Measurements from ENCODE around the gene PFKP.

Gene PFKP

GRCh38 chr10:3091921-3092320 lies 24.6 kb downstream of the PFKP start:
- TF ChIP-seq ZNF274 (IDR thresholded peaks at IDR 0.05; ENCODE audit: low read depth, low read length), result no peak
- H3K4me3 ChIP-seq (ENCODE audit: low read length), result no peak overlapping the region

- H3K4me3 ChIP-seq (ENCODE audit: low read length), result no peak overlapping the region
- TF ChIP-seq ZNF274 (IDR thresholded peaks at IDR 0.05; ENCODE audit: low read depth, low read length), result no peak
Measured at GRCh38 chr10:3093996-3094395, 26.6 kb downstream of the PFKP start.

GRCh38 chr10:3094609-3095036 lies 27.3 kb downstream of the PFKP start:
- TF ChIP-seq ZNF274 (IDR thresholded peaks at IDR 0.05; ENCODE audit: low read depth, low read length), result no peak
- no peak overlapping the region for H3K4me3 ChIP-seq (ENCODE audit: low read length)

GRCh38 chr10:3095373-3096139 lies 28.2 kb downstream of the PFKP start:
- TF ChIP-seq ZNF274 (IDR thresholded peaks at IDR 0.05; ENCODE audit: low read depth, low read length), result no peak
- H3K4me3 ChIP-seq (ENCODE audit: low read length), result no peak overlapping the region

GRCh38 chr10:3096149-3096548 lies 28.8 kb downstream of the PFKP start:
- H3K4me3 ChIP-seq (ENCODE audit: low read length), result no peak overlapping the region
- no peak for TF ChIP-seq ZNF274 (IDR thresholded peaks at IDR 0.05; ENCODE audit: low read depth, low read length)

GRCh38 chr10:3097160-3097559 lies 29.8 kb downstream of the PFKP start:
- TF ChIP-seq ZNF274 (IDR thresholded peaks at IDR 0.05; ENCODE audit: low read depth, low read length), result no peak
- no peak overlapping the region for H3K4me3 ChIP-seq (ENCODE audit: low read length)

- TF ChIP-seq ZNF274 (IDR thresholded peaks at IDR 0.05; ENCODE audit: low read depth, low read length), result no peak
- H3K4me3 ChIP-seq (ENCODE audit: low read length), result no peak overlapping the region
Measured at GRCh38 chr10:3098689-3099088, 31.3 kb downstream of the PFKP start.

- H3K4me3 ChIP-seq (ENCODE audit: low read length), result no peak overlapping the region
- TF ChIP-seq ZNF274 (IDR thresholded peaks at IDR 0.05; ENCODE audit: low read depth, low read length), result no peak
Measured at GRCh38 chr10:3099291-3100092, 32.1 kb downstream of the PFKP start.

GRCh38 chr10:3100093-3100792 lies 32.9 kb downstream of the PFKP start:
- no peak overlapping the region for H3K4me3 ChIP-seq (ENCODE audit: low read length)
- TF ChIP-seq ZNF274 (IDR thresholded peaks at IDR 0.05; ENCODE audit: low read depth, low read length), result no peak

- no peak for TF ChIP-seq ZNF274 (IDR thresholded peaks at IDR 0.05; ENCODE audit: low read depth, low read length)
Measured at GRCh38 chr10:3100856-3101640, 33.7 kb downstream of the PFKP start.

GRCh38 chr10:3102720-3103427 lies 35.5 kb downstream of the PFKP start:
- no peak for TF ChIP-seq ZNF274 (IDR thresholded peaks at IDR 0.05; ENCODE audit: low read depth, low read length)
- H3K4me3 ChIP-seq (ENCODE audit: low read length), result no peak overlapping the region

More at GRCh38 chr10:3100856-3101640, 33.7 kb downstream of the PFKP start:
- no peak overlapping the region for H3K4me3 ChIP-seq (ENCODE audit: low read length)

- no peak for TF ChIP-seq ZNF274 (IDR thresholded peaks at IDR 0.05; ENCODE audit: low read depth, low read length)
- no peak overlapping the region for H3K4me3 ChIP-seq (ENCODE audit: low read length)
Measured at GRCh38 chr10:3103646-3104045, 36.3 kb downstream of the PFKP start.

- no peak overlapping the region for H3K4me3 ChIP-seq (ENCODE audit: low read length)
- TF ChIP-seq ZNF274 (IDR thresholded peaks at IDR 0.05; ENCODE audit: low read depth, low read length), result no peak
Measured at GRCh38 chr10:3104251-3104918, 37.0 kb downstream of the PFKP start.

All from GM08714 (cell line).